ENCODE data around the gene SUCLG1. TPM values are rescaled to one million over a fixed set of nuclear protein-coding genes. Genes with fewer than 3 reads are reported as not detected.

The SUCLG1 gene
- polyA plus RNA-seq, 2 of the 4 experiments (the other 2 are of a cell fraction): 90.0 to 144 TPM

DNA sequence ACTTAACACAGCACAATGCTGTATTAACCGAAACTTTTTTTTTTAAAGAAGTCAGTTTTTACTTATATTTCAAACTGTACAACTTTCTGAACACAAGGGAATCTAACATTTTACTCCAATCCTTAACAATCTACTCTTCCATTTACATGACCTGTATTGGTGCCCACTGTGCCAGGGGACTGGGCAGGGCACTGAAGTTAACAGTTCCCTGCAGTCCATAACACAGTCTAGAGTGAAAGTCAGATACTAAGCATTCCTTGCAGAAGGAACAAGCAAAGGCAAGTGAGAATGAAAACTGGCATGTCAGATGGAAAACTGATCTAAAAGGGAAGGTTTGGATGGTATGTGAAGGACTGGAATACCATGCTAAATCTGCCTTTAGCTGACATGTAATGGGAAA, 29.8 kb downstream of the SUCLG1 start:
- POLR2A ChIA-PET: no interaction called here

GRCh38 chr2:84427235-84428138, 31.6 kb downstream of the SUCLG1 start:
- H3K4me1 ChIP-seq: no peaks in the 10 kb centered on the region
- DNase-seq (ENCODE audit: low read depth in 1 of 2, low spot score in 1 of 2): no peak
- CTCF ChIA-PET: interaction anchor here (0.6 to 1.6 kb wide), 3 partner anchors 12 to 130 kb away, joined by 3 to 5 read pairs (median 3); no protein-coding TSS in a partner anchor
- 65% methylated on average over 2 of the region's 2 CpGs for WGBS (ENCODE audit: missing lambda C conversion rate)
- no peak overlapping the region for H3K4me2 ChIP-seq
- no peak overlapping the region for H3K27ac ChIP-seq
- no peak overlapping the region for H3K4me3 ChIP-seq
- H3K9me3 ChIP-seq: no peaks in the 10 kb centered on the region
- ATAC-seq: no peak
- FAIRE-seq: peak; percentile 46
- POLR2A ChIA-PET: no interaction called here
- TF ChIP-seq, protein P1, sequence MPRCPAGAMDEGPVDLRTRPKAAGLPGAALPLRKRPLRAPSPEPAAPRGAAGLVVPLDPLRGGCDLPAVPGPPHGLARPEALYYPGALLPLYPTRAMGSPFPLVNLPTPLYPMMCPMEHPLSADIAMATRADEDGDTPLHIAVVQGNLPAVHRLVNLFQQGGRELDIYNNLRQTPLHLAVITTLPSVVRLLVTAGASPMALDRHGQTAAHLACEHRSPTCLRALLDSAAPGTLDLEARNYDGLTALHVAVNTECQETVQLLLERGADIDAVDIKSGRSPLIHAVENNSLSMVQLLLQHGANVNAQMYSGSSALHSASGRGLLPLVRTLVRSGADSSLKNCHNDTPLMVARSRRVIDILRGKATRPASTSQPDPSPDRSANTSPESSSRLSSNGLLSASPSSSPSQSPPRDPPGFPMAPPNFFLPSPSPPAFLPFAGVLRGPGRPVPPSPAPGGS (IDR thresholded peaks at IDR 0.05): no peak
- TF ChIP-seq ZNF302 (CRISPR knock-in tag; IDR thresholded peaks at IDR 0.05): no peak
- TF ChIP-seq FOSL2 (IDR thresholded peaks at IDR 0.05): no peak
- TF ChIP-seq FOSL2 (CRISPR knock-in tag; IDR thresholded peaks at IDR 0.05): no peak
- TF ChIP-seq BHLHE40 (IDR thresholded peaks at IDR 0.05; ENCODE audit: low read depth, low read length): no peak
- TF ChIP-seq CHD2 (IDR thresholded peaks at IDR 0.05; ENCODE audit: low read length, partially characterized antibody): no peak

More for the DNA sequence above, 29.8 kb downstream of the SUCLG1 start:
- TF ChIP-seq CHD4 (IDR thresholded peaks at IDR 0.05; ENCODE audit: borderline replicate concordance) (no peak), ELK1 (IDR thresholded peaks at IDR 0.05; ENCODE audit: low read depth, low read length) (no peak), CTCF (IDR thresholded peaks at IDR 0.05) (no peak), RARB (CRISPR knock-in tag; IDR thresholded peaks at IDR 0.05) (no peak), ATOH8 (CRISPR knock-in tag; IDR thresholded peaks at IDR 0.05; ENCODE audit: low read depth) (no peak), JUNB (IDR thresholded peaks at IDR 0.05) (no peak), FOXS1 (CRISPR knock-in tag; IDR thresholded peaks at IDR 0.05) (no peak), POLR2AphosphoS2 (conservative IDR thresholded peaks at IDR 0.05; ENCODE audit: low read length) (no peak), HMGXB4 (CRISPR knock-in tag; IDR thresholded peaks at IDR 0.05; ENCODE audit: borderline replicate concordance) (no peak), FOSB (CRISPR knock-in tag; IDR thresholded peaks at IDR 0.05) (no peak), CHD2 (IDR thresholded peaks at IDR 0.05; ENCODE audit: low read length, partially characterized antibody) (no peak), RAD21 (conservative IDR thresholded peaks at IDR 0.05 in 1 of 2, IDR thresholded peaks at IDR 0.05 in 1 of 2) (no peak), EP300 (IDR thresholded peaks at IDR 0.05) (no peak)
- Histone ChIP-seq H3K4me1 (no peaks in the 10 kb centered on the region), H3K9me3 (no peaks in the 10 kb centered on the region), H3K4me3 (no peak overlapping the region), H3K27ac (no peak overlapping the region), H3K4me2 (no peak overlapping the region)
- CTCF ChIA-PET: no interaction called here
- 95% methylated on average over 1 of the region's 1 CpG for WGBS (ENCODE audit: missing lambda C conversion rate)
- no peak for FAIRE-seq
- no peak for DNase-seq (ENCODE audit: low read depth in 1 of 2, low spot score in 1 of 2)
- ATAC-seq: no peak
